Measurements from ENCODE around the gene NF2.

DNA sequence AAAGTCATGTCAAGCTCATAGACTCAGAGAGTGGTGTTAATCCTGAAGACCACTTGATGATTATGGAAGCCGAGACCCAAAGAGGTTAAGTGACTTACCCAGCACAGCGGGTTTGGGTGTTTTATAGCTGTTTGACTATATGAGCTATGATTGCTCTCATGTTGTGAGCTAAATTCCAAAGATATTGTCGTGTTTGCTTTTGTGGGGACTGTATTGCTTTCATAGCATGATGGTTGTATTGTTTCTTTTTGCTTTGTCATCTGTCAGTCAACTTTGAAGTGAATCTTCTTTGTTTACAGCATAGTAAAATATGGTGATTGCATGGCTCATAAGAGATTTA is 23.7 kb downstream of the NF2 start:
- TF ChIP-seq, protein P1, sequence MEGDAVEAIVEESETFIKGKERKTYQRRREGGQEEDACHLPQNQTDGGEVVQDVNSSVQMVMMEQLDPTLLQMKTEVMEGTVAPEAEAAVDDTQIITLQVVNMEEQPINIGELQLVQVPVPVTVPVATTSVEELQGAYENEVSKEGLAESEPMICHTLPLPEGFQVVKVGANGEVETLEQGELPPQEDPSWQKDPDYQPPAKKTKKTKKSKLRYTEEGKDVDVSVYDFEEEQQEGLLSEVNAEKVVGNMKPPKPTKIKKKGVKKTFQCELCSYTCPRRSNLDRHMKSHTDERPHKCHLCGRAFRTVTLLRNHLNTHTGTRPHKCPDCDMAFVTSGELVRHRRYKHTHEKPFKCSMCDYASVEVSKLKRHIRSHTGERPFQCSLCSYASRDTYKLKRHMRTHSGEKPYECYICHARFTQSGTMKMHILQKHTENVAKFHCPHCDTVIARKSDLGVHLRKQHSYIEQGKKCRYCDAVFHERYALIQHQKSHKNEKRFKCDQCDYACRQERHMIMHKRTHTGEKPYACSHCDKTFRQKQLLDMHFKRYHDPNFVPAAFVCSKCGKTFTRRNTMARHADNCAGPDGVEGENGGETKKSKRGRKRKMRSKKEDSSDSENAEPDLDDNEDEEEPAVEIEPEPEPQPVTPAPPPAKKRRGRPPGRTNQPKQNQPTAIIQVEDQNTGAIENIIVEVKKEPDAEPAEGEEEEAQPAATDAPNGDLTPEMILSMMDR (IDR thresholded peaks at IDR 0.05): no peak
- no peak for TF ChIP-seq POLR2A (IDR thresholded peaks at IDR 0.05)
